ENCODE data around the gene CACNA1D.
"Not testable (repeated sequence)": the region's sequence is repeated elsewhere in the genome, so short reads cannot be mapped to it uniquely, and the experiment has no call there.

The CACNA1D gene

DNA sequence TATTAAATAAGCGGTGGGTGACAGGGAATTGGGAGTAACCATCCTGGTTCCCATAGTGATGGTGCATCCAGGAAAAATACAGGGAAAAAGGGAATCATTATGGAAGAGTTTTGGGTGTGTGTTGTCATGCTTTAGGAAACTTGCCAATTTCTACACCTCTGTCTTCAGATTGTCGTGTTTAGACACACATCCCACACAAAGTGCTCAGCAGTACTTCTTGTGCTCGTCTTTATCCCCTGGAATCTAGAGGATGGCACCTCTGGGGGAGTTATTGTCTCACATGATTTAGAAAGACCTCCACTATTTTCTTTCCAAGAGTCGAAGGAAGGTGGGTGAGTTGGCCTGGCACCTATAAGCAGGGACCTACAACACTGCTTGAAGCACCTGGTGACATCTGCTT lies 35.8 kb downstream of the CACNA1D start:
- DNase-seq = no peak

DNA sequence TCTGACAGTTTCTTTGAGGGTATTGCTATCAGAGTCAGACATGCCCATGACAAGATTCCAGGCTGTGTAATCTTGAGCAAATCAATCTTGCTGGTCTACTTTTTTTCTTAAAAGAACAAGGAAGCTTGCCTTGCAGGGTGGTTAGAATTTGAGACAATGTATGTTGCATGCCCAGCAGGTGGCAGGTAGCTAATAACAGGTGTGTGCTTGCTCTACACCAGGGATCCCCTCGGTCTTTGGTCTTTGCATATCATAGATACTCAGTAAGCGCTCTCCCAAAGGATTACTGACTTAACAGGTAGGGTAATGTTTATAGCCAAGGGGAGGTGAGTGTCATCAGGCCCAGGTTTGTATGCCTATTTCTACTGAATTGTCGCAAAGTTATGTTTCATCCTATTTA lies 37.3 kb downstream of the CACNA1D start:
- DNase-seq = no peak

DNA sequence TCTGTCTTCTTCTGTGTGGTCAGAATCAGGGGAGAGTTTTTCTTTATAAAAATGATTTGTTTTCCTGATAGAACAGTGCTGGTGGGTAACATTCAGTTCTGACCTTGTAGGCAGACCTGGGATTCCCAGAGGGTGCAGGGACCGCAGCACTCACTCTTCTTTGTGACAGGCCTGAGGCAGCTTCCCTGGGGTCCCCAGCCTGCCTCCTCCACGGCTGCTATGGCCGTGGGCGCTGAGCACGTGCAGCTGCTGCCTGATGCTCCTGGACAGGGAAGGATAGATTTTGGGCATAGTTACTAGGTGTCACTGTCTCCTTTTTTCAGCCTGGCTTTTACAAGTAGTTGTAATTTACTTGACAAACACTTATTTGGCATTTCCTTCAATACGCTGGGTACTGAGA lies 39.1 kb downstream of the CACNA1D start:
- DNase-seq = no peak

DNA sequence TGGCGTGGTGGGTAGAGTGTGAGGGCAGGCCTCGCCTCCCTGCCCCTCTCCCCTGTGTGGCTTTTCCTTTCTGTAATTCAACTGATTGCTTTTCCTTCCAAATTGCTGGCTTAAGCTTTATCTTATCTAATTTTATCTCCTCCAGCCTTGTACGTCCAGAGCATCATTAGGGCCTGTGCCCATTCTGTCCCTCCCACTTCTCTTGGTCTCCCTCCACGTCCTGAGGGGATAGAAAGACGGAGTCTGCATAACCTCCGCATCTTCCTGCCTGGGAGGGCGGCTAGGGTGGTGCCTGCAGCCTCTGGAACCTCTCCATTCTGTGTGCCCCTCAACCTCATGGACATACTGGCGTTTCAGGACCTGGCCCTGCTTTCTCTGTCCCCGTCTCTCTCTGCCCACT lies 39.8 kb downstream of the CACNA1D start:
- DNase-seq = no peak

DNA sequence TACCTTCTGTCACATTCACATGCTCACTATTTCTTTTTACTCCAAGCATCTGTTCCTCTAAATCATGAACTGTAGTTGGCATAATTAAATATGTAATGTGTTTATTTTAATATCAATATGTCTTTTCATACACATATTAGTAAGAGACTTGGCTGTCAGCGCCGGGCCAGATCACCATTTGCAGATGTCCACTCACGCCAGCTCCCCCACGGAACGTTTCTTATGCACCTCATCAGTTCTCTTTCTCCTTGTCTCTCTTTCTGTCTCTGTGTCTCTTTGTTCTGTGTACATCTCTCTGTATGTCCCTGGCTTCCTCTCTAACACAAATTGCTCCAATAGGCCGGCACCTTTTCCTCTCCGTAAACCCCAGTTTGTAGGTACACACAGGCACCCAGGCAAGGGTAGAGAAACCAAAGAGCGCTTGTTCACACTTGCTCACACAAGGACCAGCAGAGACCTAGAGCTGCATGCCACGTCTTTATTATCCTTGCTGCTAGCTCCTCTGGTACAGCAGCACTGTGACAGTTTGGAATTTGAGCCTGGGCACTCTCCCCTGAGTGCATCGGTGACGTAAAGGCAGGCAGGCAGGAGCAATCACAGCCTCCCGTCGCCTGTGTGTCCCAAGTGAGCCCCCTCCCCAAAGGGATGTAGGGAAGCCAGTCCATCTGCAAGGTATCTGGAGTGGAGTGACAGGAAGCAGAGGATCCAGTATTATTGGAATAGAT lies 40.4 kb downstream of the CACNA1D start:
- peak; percentile 54 for DNase-seq

DNA sequence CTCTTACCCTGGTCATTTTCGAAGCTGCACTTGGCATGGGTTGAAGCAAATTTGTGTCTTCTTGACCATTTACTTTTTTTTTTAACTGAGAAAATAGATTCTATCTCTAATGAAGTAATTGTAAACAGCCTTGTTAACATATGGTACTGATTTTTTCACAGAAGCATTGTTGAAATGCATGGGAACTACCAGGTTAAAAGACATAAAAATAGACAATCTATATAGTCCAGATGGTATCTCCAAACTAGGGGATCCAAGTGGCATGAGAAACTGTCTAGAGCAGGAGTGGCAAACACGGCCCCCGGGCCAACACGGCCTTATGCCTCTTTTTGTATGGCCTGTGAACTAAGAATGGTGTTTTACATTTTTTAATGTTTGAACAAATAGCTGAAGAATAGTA lies 41.9 kb downstream of the CACNA1D start:
- DNase-seq = no peak

DNA sequence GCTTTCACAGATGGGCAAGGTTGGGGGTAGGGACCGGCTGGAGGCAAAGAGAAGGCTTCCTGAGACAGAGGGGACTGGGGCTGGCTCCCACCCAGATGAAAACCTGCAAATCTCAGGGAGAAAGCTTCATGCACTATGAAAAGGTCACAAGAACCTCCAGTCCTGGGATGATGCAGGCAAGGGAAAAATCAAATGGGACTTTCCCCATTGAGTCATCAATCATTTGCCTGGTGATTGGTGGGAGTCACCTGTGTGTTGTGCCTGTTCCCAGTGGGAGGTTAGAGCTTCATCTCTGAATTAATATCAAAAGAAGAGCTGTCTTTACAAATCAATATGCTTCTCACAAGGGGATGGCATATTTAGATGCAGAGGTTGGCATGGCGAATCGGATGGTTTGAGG lies 49.9 kb downstream of the CACNA1D start:
- no peak for DNase-seq

DNA sequence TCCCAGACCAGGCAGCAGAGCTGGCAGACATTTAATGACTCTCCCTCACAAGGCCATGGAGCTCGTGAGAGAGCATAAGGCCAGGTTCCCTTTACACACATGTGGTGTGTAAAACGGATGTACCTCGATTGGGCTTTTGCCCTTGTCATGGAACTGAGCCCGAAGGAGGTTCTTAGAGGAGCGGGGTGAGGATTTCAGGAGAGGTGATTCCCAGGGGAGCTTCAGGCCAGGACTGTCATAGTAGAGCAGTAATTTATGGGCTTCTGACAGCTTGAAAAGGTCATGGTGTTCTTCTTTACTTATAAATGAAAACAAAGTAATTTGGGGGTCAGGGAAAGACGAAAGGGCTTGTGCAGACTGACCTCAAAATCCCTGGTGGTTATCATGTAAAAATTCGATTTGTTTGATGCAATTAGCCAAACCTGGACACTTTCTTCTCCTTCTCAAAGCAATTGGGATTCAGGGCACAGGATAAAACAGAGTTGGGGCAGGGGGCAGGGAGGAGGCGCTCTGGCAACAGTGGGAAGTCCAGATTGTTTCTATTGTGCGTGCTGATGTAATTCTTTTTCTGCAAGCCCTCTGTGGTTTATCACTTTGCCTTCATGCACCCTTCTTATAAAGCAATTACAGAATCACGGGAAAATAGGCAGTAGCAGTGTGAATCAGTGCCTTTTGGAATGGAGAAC lies 51.0 kb downstream of the CACNA1D start:
- DNase-seq = no peak

DNA sequence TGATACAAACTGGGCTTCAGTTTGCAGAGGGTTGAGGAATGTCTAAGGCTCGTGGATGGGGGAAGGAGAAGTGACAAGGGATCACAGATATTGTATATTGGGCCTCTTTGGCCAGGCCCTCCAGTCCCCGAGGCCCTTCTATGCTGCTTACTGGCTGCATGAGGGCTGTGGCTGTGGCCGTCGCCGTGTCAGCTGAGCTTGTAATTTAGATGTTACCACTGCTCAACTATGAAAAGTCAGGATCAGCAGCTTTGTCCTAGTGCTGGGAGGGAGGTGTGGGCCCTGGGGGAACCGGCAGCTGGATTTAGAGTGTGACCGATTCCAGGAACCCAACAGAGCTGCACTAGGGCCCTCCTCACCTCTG lies 51.6 kb downstream of the CACNA1D start:
- no peak for DNase-seq

DNA sequence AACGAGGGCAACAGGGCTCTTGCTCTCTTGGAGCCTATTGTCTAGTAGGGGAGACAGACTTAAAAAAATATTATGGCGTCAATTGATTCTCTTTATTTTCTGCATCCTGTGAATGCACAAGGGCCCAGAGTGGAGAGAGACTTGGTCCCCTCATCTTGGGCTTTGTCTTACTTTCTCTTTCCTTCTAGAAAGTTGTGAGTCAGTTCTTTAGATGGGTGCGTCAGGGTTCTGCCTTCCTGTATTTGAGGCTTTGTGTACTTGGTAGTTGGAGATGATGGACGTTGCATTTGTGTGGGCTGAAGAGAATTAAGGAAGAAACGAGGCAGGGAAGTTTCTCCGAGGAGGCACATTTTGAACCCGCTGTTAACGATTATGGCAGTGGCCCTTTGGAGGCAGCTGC lies 52.9 kb downstream of the CACNA1D start:
- DNase-seq = no peak

DNA sequence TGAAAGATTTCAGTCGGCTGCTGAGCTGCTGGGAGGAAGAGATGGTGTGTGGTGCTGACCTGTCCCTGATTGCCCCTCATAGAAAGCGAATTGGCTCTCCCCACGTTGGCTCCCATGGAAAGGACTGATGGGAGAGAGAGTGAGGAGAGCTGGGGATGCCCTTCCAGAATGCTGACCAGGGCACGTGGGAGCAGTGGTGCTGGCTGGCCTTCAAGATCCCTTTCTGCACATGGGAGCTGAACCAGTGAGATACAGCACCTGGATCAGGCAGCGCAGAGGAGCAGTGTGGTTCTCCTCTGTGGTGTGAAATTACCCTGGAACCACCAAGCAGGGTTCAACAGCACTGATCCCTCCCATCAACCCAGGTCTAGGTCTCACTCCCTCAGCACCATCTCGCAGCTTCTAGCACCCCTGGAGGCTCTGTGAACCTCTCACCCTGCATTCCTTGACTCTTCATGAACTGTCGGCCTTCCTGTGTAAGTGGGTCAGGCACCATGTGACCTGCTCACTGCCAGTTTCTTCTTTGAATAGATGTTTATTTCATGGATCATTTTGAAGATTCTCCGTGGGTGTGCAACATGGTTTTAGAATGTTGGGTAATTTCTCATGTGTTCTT lies 55.7 kb downstream of the CACNA1D start:
- no peak for DNase-seq

DNA sequence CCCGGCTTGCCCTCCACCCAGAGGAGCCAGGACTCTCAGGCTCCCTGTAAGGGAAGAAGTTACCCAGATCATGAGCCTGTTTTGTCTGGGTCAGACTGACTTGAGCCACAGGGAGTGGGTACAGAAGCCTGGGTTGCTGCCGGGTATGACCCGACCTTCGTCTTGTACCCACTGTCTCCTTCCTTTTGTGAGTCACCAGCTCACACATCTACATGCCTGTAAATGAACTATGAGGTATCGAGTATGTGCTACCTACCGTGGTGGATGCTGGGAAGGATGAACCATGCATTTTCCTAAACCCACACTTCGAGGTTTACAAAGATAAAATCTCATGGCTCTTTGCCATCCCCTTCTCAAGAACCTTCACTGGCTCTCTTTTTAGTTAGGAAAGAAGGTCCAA lies 56.9 kb downstream of the CACNA1D start:
- DNase-seq = no peak

DNA sequence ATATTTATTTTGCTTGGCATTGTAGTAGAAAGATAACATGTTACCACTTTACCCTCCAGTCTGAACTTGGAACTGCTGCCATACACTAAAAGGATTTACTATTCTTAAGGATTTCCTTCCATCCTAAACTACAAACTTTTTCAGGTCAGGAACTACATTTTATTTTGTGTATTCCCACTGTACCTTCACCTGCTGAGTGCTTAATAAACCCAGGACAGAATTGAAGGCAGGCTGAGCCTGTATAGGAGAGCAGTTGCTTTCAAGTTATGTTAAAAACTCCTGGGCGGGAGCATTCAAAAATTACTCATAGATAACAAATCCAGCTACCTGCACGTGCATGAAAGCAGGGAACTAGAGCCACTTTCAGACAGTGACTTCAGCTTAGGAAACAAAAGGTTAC lies 58.3 kb downstream of the CACNA1D start:
- no peak for DNase-seq

DNA sequence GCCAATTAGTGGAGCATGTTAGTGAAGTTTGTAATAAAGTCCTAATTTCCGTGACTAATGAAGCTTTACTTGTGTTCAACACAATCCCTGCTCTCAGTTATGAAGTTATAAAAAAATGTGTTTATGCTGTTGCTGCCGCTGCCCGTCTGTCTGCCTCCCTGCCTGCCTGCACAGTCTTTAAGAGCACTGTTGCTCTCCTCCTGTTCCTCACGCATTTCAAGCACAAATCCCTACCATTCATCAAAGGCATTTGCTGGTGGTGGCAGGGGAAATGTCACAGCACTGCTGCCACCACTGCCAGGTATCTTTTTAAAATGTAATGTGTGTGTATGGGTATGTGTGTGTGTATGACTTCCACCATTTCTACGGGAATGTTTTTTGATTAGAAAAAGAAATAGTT lies 58.8 kb downstream of the CACNA1D start:
- no peak for DNase-seq

DNA sequence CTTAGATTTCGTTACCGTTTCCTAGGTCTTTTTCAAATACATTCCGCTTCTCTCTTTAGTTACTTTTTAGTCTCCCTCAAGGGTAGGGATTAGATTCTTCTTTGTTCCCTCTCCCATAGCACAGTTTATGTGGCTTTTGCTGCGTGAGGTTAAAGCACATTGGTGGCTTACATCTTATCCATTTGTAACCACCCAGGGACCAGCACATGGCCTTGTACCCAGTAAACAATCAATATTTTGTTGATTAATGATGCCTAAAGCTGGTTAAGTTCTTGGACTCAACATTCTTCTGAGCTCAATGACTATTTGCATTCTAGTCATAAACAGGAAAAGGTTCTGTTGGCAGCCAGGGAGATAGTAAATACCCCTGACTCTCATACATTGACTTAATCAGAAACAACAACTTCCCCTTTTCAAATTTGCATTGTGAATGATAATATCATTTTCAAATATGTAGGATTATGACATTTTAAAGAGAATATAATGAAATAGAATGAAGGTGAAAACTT lies 60.2 kb downstream of the CACNA1D start:
- DNase-seq = no peak

DNA sequence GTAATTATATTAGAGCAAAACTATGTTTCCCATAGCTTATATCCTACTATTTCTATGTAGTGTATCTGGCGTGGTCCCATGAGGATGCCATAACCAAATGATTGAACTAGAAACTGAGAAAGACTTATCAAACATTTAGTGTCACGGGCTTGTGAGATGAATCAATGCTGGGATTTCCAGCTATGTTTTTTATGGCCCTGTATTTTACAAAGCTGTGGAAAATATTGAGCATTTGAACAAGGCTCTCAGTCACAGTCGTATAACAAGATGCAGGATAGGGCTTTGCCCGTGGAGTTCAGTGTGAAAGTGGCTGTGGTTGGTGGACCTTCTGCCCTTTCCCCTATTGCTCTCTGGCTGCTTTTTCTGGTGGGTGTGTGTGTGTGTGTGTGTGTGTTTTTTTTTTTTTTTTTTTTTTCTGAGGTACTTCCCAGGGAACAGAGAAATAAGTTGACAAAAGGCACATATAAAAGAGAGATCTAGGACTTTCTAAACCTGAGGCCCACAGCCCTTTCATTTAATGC lies 60.7 kb downstream of the CACNA1D start:
- no peak for DNase-seq

DNA sequence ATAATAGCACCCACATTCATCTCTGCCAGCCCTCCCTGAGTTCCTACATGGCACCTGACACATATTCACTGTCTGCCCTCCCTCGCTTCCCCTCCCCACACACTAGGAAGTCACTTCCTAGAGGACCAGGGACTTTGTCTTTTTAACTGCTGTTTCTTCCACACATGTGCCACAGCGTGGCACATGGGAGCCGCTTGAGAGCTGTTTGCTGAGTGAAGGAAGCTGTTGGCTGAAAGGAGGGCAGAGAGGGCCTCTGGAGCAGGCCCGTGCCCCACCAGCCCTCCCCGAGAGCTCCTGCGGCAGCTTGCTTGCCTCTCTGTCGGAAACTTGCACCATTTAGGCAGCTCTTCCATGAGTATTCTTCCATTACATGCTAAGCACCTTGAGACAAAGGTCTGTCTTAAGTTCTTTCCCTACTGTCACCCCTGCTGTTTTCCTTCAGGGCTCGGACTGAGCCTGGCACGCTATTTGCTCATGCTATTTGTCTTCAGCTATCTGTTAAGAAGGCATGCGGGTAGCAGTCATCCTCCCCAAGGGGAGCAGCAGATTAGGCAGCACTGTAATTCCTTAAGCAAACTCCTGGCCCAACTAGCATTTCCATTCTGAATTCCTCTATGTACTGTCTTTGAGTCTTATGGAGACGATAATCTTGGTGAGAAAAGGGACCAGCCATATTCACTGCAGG lies 72.2 kb downstream of the CACNA1D start:
- no peak for DNase-seq

DNA sequence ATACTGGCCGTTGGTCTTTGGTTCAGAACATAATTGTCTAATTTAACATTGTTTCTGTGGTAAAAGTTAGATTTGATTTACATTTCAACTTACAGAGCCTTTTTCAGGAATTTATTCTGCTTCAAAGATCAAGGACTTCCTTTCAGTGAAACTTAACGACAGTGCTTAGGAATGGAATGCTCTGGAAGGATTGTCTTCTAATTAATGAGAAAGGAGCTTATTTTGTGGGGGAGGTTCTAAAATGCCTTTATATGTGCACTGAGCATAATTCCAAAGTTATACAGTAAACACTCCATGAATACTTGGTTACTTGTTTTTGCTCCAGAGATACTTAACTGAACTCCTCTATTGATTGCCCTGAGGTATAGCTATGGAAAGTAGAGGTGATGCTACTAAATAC lies 75.7 kb downstream of the CACNA1D start:
- DNase-seq = no peak

DNA sequence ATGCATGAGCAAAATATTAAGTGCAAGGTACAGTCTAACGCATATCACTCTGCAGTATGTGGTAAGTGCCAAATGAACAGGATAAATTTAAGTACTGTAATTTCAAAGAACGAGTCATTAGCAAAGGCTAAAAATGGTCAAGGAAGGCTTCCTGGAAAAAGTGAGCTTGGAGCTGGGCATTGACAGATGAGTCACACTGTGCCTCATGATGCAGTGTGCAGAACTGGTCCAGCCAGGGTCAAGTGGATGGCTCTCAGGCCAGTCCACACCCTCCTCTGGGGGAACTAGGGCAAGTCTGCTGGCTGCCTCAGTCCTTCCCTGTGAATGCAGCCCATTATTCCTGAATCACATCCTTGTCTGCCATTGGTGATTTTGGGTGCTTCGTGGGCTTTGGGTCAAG lies 76.3 kb downstream of the CACNA1D start:
- no peak for DNase-seq

DNA sequence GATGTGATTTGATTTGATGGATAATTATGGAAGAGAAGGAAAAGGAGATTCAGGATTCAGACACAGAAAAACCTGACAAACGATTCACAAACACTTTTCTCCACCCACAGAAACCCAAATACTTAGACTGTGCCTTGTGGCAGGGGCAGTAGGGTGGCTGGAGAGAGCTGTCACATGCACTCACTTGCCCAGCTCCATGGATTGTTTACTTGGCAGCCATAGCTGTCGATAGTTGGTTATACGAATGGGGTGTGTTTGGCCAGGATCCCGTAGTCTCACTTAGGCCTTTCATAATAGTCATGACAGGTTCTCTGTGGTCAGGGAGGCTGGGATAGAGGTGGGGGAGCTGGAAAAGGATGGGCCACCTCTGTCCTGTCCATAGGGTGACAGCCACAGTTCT lies 76.9 kb downstream of the CACNA1D start:
- DNase-seq = no peak

DNA sequence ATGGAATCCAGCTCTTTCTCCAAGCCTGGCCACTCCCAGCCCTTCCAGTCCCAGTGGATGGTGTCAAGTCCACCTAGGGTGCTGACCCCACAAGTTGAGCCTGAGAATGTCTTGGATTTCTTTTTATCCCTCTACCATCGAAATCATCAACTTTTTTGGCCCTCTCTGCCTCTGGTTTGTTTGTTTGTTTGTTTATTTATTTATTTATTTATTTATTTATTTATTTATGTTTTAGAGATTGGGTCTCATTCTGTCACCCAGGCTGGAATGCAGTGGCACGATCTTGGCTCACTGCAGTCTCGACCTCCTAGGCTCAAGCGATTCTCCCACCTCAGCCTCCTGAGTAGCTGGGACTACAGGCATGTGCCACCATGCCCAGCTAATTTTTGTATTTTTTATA lies 77.8 kb downstream of the CACNA1D start:
- not testable (repeated sequence) for DNase-seq

DNA sequence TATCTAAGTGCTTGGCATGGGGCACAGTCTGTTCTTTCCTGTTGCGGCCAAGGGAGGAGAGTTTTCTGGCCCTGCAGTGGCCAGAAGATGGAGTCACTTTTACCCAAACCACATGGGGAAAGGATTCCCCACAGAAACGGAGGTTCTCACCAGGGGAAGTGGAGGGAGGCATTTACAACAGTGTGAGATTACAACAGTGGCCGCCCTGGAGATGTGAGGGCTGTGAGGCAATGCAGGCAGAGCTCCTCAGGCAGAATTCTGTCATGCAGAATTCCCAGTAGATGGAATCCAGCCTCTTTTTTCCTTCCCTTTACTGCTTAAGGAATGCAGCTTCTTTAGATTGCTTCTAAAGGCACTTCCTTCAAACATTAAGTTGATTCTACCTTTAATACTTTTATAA lies 83.1 kb downstream of the CACNA1D start:
- no peak for DNase-seq

DNA sequence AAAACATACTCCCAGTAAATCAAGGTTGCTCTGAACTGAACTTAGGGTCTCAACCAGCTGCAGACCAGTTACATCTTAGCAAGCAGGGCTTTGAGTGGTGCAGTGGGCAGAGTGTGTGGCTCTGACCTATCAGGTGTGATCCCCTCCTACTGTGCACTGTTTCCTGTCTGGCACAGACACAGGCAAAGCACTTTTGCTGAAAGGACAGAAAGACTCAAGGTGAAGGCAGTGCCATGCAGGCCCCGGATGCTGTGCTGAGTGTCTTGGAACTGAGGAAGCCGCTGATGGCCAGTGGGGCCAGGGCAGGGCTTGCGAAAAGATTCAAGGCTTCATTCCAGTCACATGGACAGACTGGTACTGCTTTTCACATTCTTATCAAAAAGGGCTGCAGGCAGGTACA lies 85.2 kb downstream of the CACNA1D start:
- no peak for DNase-seq

DNA sequence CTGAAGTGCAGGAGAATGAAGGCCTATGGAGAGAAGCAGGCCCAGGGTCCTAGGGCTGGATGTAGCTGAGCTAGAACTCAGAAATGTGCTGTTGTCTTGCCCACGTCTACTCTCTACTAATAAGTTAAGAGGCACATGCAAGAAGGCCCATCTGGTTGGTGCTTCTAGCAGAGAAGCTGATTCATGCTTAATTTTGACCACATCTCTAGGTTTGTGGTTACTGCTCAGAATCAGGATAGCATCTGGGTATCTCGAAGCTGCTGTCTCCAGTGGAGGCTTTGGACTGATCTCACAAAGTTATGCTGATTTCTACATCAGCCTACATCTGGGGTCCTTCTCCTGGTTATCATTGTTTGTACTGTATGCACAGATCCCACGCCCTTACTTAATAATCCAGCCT lies 87.3 kb downstream of the CACNA1D start:
- no peak for DNase-seq

All from SHP77 treated with DMSO at 0.1 percent for 48 hours (cell line).